Neural cell (in vitro differentiated cells): ENCODE results near the gene RBP4. TPM values are rescaled to one million over a fixed set of nuclear protein-coding genes. Genes with fewer than 3 reads are reported as not detected.

Source experiments
- H2AFZ ChIP-seq: fragments of 200-600, 300-800 bp; sonication (generic), shearing (Covaris generic); 2 replicates; pipeline ENCODE4 v1.6.0; 2014; ENCODE audit warnings: low read depth, mild to moderate bottlenecking, antibody characterized with exemption, low read length, moderate library complexity
- H3F3A ChIP-seq: fragments of 200-600 bp; shearing (Covaris generic); 2 replicates; pipeline ENCODE4 v1.6.1; 2016; ENCODE audit warnings: mild to moderate bottlenecking, moderate library complexity, mixed read lengths, antibody characterized with exemption, low read length; ENCODE audit not compliant: insufficient read depth, poor library complexity, severe bottlenecking
- H3K27ac ChIP-seq: fragments of 200-600, 300-800 bp; sonication (generic), shearing (Covaris generic); 2 replicates; pipeline ENCODE4 v1.5.1; 2014; ENCODE audit warnings: mild to moderate bottlenecking, low read length, moderate library complexity
- H3K27me3 ChIP-seq: fragments of 300-800, 200-600 bp; sonication (generic), shearing (Covaris generic); 2 replicates; pipeline ENCODE4 v1.6.0; 2014; ENCODE audit warnings: mild to moderate bottlenecking, low read depth, low read length, moderate library complexity; ENCODE audit not compliant: insufficient read depth
- H3K36me3 ChIP-seq: fragments of 300-800, 200-600 bp; sonication (generic), shearing (Covaris generic); 2 replicates; pipeline ENCODE4 v1.5.1; 2014; ENCODE audit warnings: mild to moderate bottlenecking, antibody characterized with exemption, low read length, moderate library complexity; ENCODE audit not compliant: insufficient read depth
- H3K4me2 ChIP-seq: fragments of 300-800, 200-600 bp; sonication (generic), shearing (Covaris generic); 2 replicates; pipeline ENCODE4 v1.6.0; 2014; ENCODE audit warnings: mild to moderate bottlenecking, low read length
- H3K4me3 ChIP-seq: fragments of 300-800, 200-600 bp; sonication (generic), shearing (Covaris generic); 2 replicates; pipeline ENCODE4 v1.5.1; 2014; ENCODE audit warnings: mild to moderate bottlenecking, low read length, moderate library complexity
- H3K79me2 ChIP-seq: fragments of 200-600 bp; shearing (Covaris generic); replicated peaks from 2 replicates; pipeline ENCODE4 v1.6.0; 2014; ENCODE audit warnings: mild to moderate bottlenecking, low read length, moderate library complexity; ENCODE audit not compliant: insufficient read depth
- H3K9ac ChIP-seq: fragments of 300-800, 200-600 bp; sonication (generic), shearing (Covaris generic); 2 replicates; pipeline ENCODE4 v1.6.1; 2016; ENCODE audit warnings: mild to moderate bottlenecking, low read length, mixed read lengths
- H3K9me2 ChIP-seq: fragments of 200-600 bp; shearing (Covaris generic); 2 replicates; pipeline ENCODE4 v1.6.1; 2016; ENCODE audit warnings: mild to moderate bottlenecking, low read length, mixed read lengths; ENCODE audit not compliant: insufficient read depth
- H3K9me3 ChIP-seq: fragments of 200-600, 300-800 bp; sonication (generic), shearing (Covaris generic); 2 replicates; pipeline ENCODE4 v1.6.1; 2016; ENCODE audit warnings: mild to moderate bottlenecking, mixed run types, low read length, moderate library complexity, mixed read lengths
- H4K20me1 ChIP-seq: fragments of 200-600 bp; shearing (Covaris generic); 2 replicates; pipeline ENCODE4 v1.6.1; 2016; ENCODE audit warnings: mild to moderate bottlenecking, mixed run types; ENCODE audit not compliant: insufficient read depth
- CTCF ChIP-seq: fragments of 450-650 bp; IDR thresholded peaks from 2 replicates; pipeline ENCODE4 v1.5.1; 2014; ENCODE audit warnings: antibody characterized with exemption, mild to moderate bottlenecking, moderate library complexity; ENCODE audit not compliant: poor library complexity, severe bottlenecking
- EP300 ChIP-seq: fragments of 450-650 bp; conservative IDR thresholded peaks from 2 replicates; pipeline ENCODE4 v1.6.1; 2014; ENCODE audit warnings: antibody characterized with exemption, mild to moderate bottlenecking, moderate library complexity; ENCODE audit not compliant: poor library complexity, severe bottlenecking
- EZH2 ChIP-seq: fragments of 200-600, 300-800 bp; shearing (Covaris generic), sonication (generic); IDR thresholded peaks from 2 replicates; pipeline ENCODE4 v1.6.1; 2014; ENCODE audit warnings: antibody characterized with exemption, low read length, borderline replicate concordance, mild to moderate bottlenecking; ENCODE audit not compliant: insufficient read depth, poor library complexity, severe bottlenecking
- MXI1 ChIP-seq: fragments of 450-650 bp; conservative IDR thresholded peaks from 2 replicates; pipeline ENCODE4 v1.6.1; 2014; ENCODE audit warnings: antibody characterized with exemption, mild to moderate bottlenecking; ENCODE audit not compliant: poor library complexity, severe bottlenecking
- POLR2AphosphoS5 ChIP-seq: IDR thresholded peaks from 2 replicates; pipeline ENCODE4 v1.6.1; 2012
- RAD21 ChIP-seq: fragments of 450-650 bp; conservative IDR thresholded peaks from 2 replicates; pipeline ENCODE4 v1.6.1; 2014; ENCODE audit warnings: antibody characterized with exemption, mild to moderate bottlenecking, moderate library complexity
- REST ChIP-seq: IDR thresholded peaks from 2 replicates; pipeline ENCODE4 v1.6.1; 2012; ENCODE audit warnings: borderline replicate concordance
- SMC3 ChIP-seq: fragments of 450-650 bp; conservative IDR thresholded peaks from 2 replicates; pipeline ENCODE4 v1.6.1; 2014; ENCODE audit warnings: antibody characterized with exemption, mild to moderate bottlenecking, moderate library complexity; ENCODE audit not compliant: poor library complexity
- TAF1 ChIP-seq: IDR thresholded peaks from 2 replicates; pipeline ENCODE4 v1.6.1; 2012; ENCODE audit warnings: low read depth
- polyA plus RNA-seq: library from polyadenylated mRNA; depleted of rRNA; stranded (reverse); fragments of >200 nt; gene quantifications from 2 replicates; pipeline ENCODE4 v1.2.3, GENCODE V29; 2014

Gene RBP4
- polyA plus RNA-seq, 1 donor from 2014 or later = 0.73 TPM

- Histone ChIP-seq H3K27ac (no peak within 1 kb of the TSS), H2AFZ (no peak within 1 kb of the TSS), H3K9ac (no peak within 1 kb of the TSS), H3K4me2 (no peak within 1 kb of the TSS), H4K20me1 (no peaks in the 10 kb centered on the region), H3F3A (no peaks in the 10 kb centered on the region), H3K36me3 (no peaks in the 10 kb centered on the region), H3K27me3 (no peaks in the 10 kb centered on the region), H3K9me3 (no peaks in the 10 kb centered on the region), H3K79me2 (no peaks in the 10 kb centered on the region), H3K9me2 (no peaks in the 10 kb centered on the region), H3K4me3 (no peak within 1 kb of the TSS)
- TF ChIP-seq CTCF = no peak
- no peak for TF ChIP-seq EZH2
- no peak for TF ChIP-seq SMC3
- TF ChIP-seq REST = no peak
- TF ChIP-seq RAD21 = no peak
- TF ChIP-seq EP300 = no peak
- no peak for TF ChIP-seq TAF1
- TF ChIP-seq POLR2AphosphoS5 = no peak
- no peak for TF ChIP-seq MXI1
Observed at GRCh38 chr10:93612311-93612710, 11.3 kb upstream of the RBP4 start, which contains the start of gene PDE6C. Gene PDE6C (plus strand): TSS chr10:93612537. CDS start chr10:93612726, 189 bp downstream.

- Histone ChIP-seq H3K36me3 (no peaks in the 10 kb centered on the region), H3K79me2 (no peaks in the 10 kb centered on the region), H2AFZ (no peak overlapping the region), H3K4me2 (no peak overlapping the region), H3K27ac (no peak overlapping the region), H3K9me2 (no peaks in the 10 kb centered on the region), H3K9me3 (no peaks in the 10 kb centered on the region), H3K4me3 (no peak overlapping the region), H3K9ac (no peak overlapping the region), H4K20me1 (no peaks in the 10 kb centered on the region), H3K27me3 (peaks cover 12% of the 10 kb centered on the region), H3F3A (no peaks in the 10 kb centered on the region)
- no peak for TF ChIP-seq SMC3
Observed at GRCh38 chr10:93608421-93608820, 7.4 kb upstream of the RBP4 start.

- TF ChIP-seq RAD21 = no peak
- no peak for TF ChIP-seq MXI1
- TF ChIP-seq TAF1 = no peak
- no peak for TF ChIP-seq CTCF
- no peak for TF ChIP-seq REST
- TF ChIP-seq EP300 = no peak
- no peak for TF ChIP-seq SMC3
- no peak for TF ChIP-seq EZH2
- TF ChIP-seq POLR2AphosphoS5 = no peak
- no peaks in the 10 kb centered on the region for H4K20me1 ChIP-seq
- no peaks in the 10 kb centered on the region for H3F3A ChIP-seq
- peaks cover 54% of the 10 kb centered on the region for H3K27me3 ChIP-seq
- no peak overlapping the region for H3K27ac ChIP-seq
- no peak overlapping the region for H3K4me2 ChIP-seq
- no peak overlapping the region for H3K9ac ChIP-seq
- no peak overlapping the region for H3K4me3 ChIP-seq
- no peaks in the 10 kb centered on the region for H3K9me3 ChIP-seq
- no peaks in the 10 kb centered on the region for H3K9me2 ChIP-seq
- H2AFZ ChIP-seq = no peak overlapping the region
- no peaks in the 10 kb centered on the region for H3K36me3 ChIP-seq
- H3K79me2 ChIP-seq = no peaks in the 10 kb centered on the region
Observed at GRCh38 chr10:93604146-93604545, 3.1 kb upstream of the RBP4 start.
